HG03095 (cell line): ENCODE results near the gene TSPOAP1.

Source experiments
- ATAC-seq: cut with Tn5 transposase; IDR thresholded peaks from one replicate; pipeline ENCODE4 v1.9.1; 2021; ENCODE audit warnings: moderate library complexity; ENCODE audit not compliant: unreplicated experiment

TSPOAP1 gene

DNA sequence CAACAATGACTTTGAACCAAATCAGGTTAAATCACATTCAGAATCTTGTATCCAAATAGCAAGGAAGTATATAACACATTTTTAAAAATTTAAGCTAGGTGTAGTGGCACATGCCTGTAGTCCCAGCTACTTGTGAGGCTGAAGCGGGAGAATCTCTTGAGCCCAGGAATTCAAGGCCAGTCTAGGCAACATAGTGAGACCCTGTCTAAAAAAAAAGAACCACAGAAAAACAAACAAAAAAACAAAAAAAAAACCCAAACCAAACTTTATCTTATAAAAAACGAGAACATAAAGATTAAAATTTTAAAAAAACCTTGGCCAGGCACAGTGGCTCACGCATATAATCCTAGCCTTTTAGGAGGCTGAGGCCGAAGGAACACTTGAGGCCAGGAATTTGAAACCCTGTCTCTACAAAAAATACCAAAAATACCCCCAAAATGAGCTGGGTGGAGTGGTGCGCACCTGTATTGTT, 11.8 kb upstream of the TSPOAP1 start:
- ATAC-seq, result no peak

DNA sequence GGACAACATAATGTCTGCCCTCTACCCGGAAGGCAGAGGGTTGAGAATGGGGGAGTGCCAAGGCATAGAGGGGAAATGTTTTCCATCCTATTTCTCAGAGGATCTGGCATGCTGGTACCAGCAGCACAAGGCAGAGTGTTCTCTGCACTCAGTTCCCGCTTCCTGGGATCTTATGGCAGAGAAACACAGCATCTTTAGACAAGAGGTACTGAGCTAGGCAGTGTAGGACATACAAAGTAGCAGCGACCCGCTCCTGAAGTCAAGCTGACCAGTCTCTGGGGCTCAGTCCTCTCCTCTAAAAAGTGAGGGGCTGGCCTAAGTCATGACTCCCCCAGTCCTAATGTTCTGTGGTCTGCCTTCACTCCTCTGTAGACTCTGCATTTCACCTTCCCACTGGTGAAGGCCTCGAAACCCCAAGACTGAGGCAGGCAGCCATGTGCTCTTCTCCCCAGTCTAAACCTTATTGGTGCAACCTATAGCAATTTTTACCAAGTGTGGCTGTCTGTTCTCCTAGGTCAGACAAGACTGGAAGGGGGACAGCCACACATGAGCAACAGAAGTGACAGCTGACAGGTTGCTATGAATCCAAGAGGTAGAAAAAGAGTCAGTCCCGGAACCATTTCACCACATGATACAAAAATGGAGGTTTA, 11.3 kb upstream of the TSPOAP1 start:
- ATAC-seq, result no peak

DNA sequence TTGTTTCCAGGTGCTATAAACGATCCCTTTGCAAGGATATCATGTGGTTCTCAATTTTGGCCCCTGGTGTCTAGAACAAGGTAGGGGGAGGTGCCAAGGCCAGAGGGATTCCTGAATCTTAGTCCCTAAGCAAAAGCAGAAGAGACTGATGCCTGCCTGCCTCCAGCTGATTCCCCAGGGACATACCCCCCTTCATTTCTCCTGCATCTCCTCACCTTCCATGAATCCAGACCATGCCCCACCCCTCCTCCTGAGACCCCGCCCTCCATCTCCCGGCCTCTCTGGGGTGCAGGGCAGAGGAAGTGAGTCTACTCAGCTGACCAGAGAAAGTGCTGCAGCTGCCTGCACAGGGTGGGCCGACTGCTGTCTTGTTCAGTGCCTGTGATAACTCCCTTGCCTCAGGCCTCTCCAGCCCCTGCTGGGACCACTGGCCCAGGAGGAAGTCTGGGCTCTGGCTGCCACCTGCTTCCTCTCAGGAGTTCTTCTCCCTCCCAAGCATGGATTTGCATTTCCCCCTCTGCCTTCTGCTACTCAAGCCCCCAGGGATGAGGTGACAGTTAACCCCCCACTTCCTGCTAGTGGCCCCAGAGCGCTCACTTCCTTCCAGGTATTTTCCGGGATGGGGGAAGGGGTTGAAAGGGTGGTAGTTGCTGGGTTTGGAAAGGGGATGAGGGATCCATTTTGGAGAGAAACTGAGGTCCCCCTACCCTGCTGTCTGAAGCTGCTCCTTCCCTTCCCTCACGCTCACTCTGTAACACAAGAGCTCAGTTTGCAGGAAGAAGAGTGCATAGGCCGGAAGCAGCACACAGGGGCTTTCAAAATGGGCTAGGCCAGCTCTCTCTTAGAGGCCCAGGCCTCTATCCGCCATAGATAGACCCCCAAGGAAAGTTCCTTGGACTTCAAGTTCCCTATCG, 10.5 kb upstream of the TSPOAP1 start:
- ATAC-seq, result peak; percentile 22

DNA sequence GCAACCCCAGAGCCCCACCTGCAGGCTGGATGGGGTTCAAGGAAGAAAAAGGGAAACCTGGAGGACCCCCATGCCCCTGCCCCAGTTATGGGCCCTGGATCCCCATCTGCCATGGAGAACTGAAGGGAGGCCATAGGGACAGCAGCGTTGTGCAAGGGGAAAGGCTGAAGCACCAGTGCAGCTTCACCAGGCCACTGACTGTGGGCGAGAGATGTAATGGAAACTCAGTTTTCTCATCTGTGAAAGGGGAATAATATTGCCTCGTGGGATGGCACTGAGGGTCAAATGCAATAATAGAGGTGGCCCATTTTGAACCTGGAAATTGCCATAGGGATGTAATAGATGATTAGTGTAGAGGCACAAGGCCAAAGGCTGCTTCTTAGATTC, 9.9 kb upstream of the TSPOAP1 start:
- no peak for ATAC-seq

DNA sequence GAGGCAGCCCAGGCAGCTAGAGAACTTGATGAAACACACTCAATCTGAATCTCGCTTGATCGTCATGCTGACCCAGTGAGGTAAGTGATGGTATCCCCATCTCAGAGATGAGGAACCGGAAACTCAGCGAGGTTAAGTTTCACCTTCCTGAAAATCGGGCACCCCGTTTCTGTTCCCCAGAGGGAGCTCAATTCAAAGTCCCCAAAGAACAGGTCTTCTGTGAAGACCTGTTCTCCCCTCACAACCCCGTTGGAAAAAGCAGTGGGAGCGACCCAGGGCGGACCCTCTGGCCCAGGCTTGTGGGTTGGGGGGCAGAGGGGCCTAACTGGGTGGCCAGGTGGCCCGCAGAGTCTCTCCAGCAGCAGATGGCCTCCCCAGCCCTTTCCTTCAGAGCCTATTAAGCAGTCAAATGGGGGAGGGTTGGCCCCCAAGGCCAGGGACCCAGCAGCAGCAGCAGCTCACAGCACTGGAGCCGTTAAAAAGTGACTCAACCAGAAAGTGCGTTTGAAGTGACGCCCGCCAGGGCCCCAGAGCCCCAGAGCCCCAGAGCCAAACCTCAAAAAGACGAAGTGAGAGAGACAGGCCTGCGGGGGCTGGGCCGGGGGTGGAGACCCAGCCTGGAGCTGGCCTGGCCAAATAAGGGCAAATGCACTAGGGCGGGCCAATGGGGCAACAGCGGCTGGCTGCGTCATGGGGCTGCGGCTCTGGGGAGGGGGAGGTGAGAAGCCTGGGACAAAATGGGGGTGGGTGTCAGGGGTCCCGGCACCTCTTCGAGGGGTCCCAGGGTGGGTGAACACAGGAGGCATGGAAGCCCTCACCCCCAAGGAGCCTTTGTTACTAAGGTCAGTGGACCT, 9.2 kb upstream of the TSPOAP1 start:
- ATAC-seq, result peak; percentile 52

DNA sequence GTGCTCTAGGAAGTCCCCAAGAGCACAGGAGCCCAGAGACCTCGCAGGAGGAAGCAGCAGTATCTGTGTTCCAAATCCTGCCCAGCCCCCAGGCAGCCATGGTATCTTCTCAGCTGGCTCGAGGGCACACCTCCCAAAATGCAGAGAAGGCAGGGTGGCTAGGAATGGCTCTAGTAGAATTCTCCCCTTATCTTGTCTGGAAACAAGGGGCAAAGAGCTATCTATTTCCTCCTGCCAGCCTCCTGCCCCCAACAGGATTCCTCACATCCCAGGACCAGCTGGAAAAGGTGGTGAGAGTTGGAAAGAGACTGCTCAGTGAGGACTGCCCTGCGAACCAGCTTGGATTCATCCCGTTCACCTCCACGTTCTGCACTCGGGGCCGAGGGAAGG, 8.6 kb upstream of the TSPOAP1 start:
- ATAC-seq, result no peak

DNA sequence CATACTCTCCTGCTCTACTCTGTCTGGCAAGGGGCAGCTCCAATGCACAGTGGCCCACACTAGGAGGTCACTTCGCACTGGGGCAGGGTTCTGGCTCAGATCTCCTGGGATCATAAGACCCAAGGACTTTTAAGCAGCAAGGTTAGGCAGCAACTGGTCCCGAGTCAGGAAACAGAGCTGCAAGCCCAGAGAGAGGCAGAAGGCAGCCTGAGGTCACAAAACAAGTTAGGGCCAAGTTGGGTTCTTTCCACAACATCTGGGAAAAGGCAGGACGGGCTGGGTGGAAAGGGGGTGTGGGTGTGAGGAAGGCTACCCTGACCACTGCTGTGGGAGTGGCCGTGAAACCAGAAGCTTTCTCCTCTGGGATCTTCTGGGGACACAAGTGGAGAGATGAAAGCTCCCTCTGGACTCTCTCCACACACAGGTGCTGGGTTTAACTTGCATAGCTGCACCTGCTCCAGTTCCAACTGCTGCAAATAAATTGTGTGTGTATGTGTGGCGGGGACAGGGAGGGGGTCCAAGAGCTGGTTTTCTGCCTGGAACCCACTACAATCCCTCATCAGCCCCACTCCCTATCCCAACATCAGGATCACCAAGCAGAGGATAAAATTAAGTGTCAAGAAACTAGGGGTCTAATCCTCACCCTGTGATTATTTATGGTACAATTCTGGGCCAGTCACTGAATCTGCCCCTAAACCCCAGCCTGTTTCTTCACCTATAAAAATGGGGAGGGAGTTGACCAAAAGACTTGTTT, 8.0 kb upstream of the TSPOAP1 start:
- no peak for ATAC-seq

DNA sequence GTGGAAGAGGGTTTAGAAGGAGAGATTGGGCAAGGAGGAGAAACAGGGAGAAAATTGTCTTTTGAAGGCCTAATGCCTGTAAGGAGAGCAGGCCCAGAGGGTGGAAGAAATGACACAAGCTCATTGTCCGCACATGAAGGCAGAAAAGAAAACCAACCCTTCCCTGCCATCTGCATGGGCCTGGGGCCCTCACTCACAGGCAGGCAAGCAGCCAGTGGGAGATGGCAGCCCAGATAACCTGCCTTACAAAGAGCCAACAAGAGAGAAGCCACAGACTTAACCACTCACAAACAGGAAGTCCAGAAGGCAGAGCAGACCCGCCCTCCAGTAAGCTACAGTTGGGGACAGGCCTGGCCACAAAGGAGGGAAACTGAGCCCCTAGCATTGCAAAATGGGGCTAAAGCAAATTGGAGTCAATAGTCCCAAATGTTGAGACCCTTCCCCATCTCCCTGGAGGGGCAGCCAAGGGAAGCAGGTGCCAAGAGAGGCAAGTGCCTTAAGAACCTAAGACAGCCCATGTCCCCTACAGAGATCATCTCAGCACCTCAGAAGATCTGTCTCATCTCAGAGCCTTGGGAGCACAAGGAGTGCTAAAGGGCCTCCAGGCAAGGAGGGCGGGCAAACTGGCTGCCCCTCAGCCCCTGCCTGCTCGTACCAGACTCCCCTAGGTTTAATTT, 7.3 kb upstream of the TSPOAP1 start:
- ATAC-seq, result no peak

DNA sequence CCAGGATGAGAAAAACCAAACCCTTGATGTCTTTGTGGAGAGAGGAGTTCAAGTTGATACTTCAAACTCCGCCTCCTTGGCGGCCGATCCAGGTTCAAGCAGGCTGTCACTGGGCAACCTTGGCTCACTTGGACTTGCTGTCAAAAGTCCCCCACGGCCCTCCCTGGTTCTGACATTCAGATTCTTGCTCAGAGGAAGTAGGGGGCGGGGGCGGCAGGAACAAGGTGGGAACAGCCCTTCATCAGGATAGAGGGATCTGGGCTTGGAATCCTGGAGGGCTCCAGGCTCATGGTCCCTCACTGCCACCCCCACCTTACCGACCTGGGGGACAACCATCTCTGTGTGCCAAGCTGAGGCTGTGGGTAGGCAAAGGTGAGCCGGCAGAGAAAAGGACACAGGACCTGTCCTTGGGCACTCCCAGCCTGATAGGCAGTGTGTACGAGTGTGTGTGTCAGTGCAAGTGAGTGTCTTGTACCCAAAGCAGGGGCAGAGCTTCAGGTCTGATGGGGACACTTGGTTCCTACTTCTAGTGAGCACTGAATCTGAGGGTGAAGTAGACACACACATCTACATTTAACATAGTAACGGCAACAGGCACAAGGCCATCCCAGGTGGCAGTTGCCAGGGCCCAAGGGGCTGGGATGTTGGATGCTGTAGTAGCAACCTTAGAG, 6.6 kb upstream of the TSPOAP1 start:
- no peak for ATAC-seq

DNA sequence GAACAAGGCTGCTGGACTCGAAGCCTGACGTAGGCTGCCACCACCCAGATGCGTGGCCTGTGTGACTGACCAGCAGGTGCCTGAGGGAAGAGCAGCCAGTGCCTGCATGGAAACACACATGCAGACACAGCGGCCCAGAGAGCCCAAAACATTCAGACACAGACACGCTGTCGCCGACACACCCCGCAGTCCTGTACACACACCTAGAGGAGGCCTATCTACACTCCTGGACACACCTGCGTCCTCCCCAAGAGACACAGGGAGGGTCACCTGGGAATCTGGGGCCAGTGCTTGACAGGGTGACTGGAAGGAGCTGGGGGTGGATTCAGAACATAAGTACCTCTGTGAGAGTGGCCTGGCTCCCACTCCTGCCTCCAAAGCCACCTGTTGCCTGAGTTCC, 6.1 kb upstream of the TSPOAP1 start:
- ATAC-seq, result no peak

DNA sequence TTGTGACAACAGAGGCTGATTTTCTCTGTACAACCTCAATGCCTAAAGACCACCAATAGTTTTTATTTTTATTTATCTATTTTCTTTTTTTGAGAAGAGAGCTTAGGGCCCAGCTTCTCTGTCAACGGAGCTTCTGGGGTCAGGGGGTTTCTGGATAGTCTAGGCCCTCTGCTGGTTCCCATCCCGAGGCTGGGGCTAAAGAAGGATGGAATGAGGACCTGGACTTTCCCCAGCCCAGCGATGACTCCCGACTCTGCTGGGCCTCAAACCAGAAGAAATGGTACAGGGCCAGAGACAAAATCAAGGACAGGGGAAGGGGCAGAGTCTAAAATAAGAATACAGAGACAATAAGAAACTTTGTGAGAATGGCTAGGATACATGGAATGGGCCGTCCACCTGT, 5.7 kb upstream of the TSPOAP1 start:
- no peak for ATAC-seq

DNA sequence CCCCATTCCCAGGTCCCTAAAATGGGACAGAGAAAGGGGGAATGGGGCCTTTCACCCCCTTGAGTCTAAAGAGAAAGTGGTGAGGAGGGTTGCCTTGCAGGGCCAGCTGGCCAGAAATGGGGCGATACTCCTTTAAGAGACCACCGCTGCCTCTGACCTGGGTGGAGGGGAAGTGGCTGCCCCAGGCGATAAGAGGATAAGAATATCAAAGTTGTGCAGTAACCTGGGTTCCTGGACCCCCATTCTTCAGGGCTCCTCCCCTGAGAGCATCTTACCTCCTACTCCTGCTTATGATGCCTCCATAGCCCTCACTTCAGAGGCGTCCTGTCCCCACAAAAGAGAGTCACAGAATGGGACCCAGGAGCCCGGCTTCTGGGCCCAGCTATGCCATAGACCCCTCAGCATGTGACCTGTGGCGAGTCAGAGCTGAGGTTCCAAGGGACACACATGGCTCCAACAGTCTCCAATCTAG, 5.2 kb upstream of the TSPOAP1 start:
- ATAC-seq, result no peak

DNA sequence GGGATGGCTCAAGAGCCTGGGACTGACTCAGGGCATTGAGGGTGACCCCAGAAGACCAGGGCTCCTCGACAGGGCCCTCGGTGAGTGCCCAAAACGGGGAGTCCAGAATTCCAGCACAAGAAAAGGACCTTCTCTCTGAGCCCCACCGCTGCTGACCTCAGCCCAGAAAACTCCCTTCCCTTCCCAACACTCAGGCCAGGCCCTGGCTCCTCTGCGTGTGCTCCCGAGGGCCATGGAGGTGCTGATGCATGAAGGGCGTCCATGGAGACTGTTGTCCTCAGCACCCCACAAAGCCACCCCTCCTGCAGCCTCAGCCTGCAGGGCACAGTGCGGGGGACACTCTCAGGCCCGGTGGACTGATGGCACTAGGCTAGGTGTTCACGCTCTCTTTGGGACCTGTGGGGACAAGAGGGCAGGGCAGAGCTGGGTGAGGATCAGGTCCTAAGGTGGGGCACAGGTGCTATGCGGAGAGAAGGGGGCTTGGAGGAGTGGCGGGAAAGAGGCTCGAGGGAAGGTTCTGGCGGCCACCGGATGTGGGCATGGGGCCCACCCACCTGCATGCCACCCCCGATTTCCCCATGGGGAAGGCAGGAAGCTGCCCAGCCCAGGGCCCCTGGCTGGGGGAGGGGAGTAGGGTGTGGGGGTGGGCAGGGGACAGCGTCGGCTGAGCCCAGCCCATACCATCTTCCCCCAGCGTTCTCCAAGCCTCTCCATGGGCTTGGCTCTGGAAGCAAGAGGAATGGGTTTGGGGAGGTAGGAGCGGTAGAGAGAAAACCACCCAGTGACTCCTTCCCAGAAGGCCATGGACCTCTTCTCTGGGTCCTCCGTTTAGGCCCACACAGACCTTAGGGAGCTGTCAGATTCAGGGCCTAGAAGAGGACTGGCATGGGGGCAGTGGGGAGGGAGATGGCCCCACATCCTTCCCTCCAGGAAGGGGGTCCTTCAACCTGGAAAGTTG, 4.5 kb upstream of the TSPOAP1 start:
- ATAC-seq, result no peak

DNA sequence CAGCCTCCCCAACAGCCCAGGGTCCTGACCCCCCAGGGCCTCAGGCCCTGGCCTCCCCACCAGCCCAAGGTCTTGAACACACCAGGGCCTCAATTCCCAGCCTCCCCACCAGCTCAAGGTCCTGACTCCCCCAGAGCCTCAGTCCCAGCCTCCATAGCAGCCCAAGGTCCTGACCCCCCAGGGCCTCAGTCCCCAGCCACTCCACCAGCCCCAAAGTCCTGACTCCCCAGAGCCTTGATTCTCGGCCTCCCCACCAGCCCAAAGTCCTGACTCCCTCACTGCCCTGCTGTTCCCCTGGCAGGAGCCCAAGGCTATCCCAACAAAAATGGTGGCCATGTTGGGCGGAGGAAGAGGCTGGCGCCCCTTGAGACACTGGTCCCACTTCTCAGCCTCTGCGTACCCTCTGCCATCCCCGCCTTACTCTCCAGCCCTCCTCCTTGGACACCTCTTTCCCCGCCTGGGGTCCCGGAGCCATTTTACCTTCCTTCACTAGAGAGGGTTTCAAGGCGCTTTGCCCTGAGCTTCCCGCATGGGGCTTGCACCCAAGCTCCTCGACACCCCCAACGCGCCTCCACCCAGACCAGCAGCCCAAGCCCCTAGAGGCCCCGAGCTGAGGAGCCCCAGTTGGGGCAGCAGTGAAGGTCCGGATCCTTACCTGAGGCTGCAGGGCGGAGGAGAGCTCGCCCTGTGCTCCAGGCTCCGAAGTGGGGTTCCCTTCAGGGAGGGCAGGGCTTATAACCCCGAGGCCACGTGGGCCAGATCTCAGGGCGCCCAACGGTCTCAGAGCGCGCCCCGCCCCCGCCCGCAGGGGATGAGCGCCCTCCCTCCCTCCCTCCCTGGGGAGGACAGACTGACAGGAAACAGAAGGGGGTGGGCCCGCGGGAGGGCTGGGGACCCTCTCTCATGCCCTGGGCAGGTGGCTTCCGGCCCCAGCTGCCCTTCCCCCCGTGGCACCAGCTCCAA, 3.5 kb upstream of the TSPOAP1 start:
- ATAC-seq, result no peak

DNA sequence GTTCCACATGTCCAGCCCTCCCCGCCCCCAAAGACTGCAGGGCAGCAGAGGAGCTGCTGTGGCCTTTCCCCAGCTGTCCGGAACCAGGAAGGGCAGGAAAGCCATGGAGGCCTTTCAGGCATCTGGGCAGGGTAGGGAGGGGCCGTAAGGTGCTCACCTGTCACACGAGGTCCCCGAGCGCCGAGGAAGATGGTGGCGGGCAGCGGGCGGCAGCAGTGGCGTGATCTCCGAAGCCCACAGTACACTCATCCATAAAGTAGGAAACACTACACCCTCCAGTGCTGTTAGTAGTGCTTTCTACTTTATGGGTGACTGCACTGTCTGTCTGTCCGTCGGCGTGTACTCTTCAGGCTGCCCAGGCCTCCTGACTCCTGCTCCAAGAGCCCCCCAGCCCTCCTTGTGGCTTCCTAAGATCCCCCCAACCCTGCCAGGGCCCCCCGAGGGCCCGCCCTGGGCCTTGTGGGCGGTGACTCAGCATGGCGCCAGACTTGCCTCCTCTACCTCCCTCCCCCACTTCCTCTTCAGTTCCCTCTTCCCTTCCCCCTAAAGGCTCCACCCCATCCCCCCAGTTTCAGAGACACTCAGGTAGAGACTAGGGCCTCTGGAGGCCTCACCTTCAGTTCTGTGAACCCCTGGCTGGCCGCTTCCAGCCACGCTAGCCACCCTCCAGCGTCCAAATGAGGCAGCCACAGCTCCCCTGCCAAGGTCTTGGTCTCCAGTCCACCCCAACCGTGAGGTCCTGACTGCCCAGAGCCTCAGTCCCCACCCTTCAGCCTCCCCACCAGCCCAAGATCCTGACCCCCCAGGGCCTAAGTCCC, 2.6 kb upstream of the TSPOAP1 start:
- no peak for ATAC-seq

DNA sequence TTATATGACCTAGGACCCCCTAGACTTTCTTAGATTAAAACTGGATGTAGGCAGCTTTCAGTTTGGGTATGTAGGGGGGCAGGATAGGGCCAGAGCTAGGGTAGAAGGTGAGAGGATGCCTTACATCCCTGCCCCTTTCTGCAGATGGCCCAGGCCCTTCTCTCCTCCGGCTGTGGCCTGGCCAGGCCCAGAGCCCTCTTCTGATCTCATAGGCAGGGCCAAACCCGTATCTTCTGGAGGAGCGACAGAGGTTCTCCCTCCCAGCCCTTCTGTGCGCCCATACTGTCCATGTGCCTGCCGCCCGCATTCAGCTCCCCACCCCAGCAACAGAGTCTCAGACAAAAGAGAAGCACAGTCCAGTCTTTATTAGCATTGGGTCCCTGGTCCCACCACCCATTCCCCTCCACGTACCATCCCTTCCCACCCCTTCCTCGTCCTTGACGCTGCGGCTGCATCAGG, 2.0 kb upstream of the TSPOAP1 start:
- ATAC-seq, result no peak
